HG03108 (cell line): ENCODE measurements around the gene TRIM17.

Experiments used
- ATAC-seq: cut with Tn5 transposase; IDR thresholded peaks from one replicate; pipeline ENCODE4 v1.9.1; 2021; ENCODE audit warnings: moderate library complexity; ENCODE audit not compliant: unreplicated experiment

The TRIM17 gene

GRCh38 chr1:228370439-228370940 is 46.2 kb downstream of the TRIM17 start:
- no peak for ATAC-seq

GRCh38 chr1:228369608-228370438 is 46.8 kb downstream of the TRIM17 start:
- no peak for ATAC-seq

GRCh38 chr1:228368801-228369607 is 47.7 kb downstream of the TRIM17 start:
- ATAC-seq: no peak

GRCh38 chr1:228367798-228368791 is 48.6 kb downstream of the TRIM17 start:
- no peak for ATAC-seq

- ATAC-seq: no peak
These were observed 49.6 kb downstream of the TRIM17 start for GRCh38 chr1:228366866-228367741.

- no peak for ATAC-seq
These were observed 50.4 kb downstream of the TRIM17 start for GRCh38 chr1:228366062-228366865.

- no peak for ATAC-seq
These were observed 51.2 kb downstream of the TRIM17 start for GRCh38 chr1:228365271-228366061.

GRCh38 chr1:228364706-228365213 is 51.9 kb downstream of the TRIM17 start:
- ATAC-seq: no peak

GRCh38 chr1:228364068-228364705 is 52.5 kb downstream of the TRIM17 start:
- ATAC-seq: no peak

GRCh38 chr1:228363686-228364067 is 53.0 kb downstream of the TRIM17 start:
- no peak for ATAC-seq

- ATAC-seq: no peak
These were observed 53.7 kb downstream of the TRIM17 start for GRCh38 chr1:228362884-228363450.

GRCh38 chr1:228362141-228362883 is 54.3 kb downstream of the TRIM17 start:
- ATAC-seq: no peak

- ATAC-seq: no peak
These were observed 55.1 kb downstream of the TRIM17 start for GRCh38 chr1:228361314-228362140.

- no peak for ATAC-seq
These were observed 55.9 kb downstream of the TRIM17 start for GRCh38 chr1:228360533-228361313.
